GM23338 (cell line): ENCODE measurements around the gene MAGOHB. TPM values are rescaled to one million over a fixed set of nuclear protein-coding genes. Genes with fewer than 3 reads are reported as not detected.

Source experiments
- ATAC-seq: fragments of 200-7000 bp; cut with Tn5 transposase; 3 replicates; pipeline ENCODE4 v1.9.1; 2020
- DNase-seq: peaks from one replicate; pipeline ENCODE4 v3.0.0-alpha.2; 2015; ENCODE audit warnings: low spot score
- H2AFZ ChIP-seq: fragments of 200-600 bp; sonication (generic); 2 replicates; pipeline ENCODE4 v1.8.0; 2016; ENCODE audit warnings: antibody characterized with exemption, mild to moderate bottlenecking, moderate library complexity
- H3F3A ChIP-seq: fragments of 200-600 bp; sonication (generic); replicated peaks from 2 replicates; pipeline ENCODE4 v1.8.0; 2017; ENCODE audit warnings: antibody characterized with exemption, mixed run types, low read depth
- H3K27ac ChIP-seq: fragments of 200-600 bp; sonication (generic); 2 replicates; pipeline ENCODE4 v1.6.1; 2016; ENCODE audit warnings: low read depth
- H3K27me3 ChIP-seq: fragments of 200-600 bp; sonication (generic); 2 replicates; pipeline ENCODE4 v1.8.0; 2016; ENCODE audit warnings: mild to moderate bottlenecking, mixed run types, moderate library complexity; ENCODE audit not compliant: insufficient read depth
- H3K36me3 ChIP-seq: fragments of 200-600 bp; sonication (generic); 2 replicates; pipeline ENCODE4 v1.8.0; 2016; ENCODE audit warnings: mild to moderate bottlenecking; ENCODE audit not compliant: insufficient read depth
- H3K4me1 ChIP-seq: fragments of 200-600 bp; sonication (generic); 2 replicates; pipeline ENCODE4 v1.8.0; 2016; ENCODE audit warnings: mild to moderate bottlenecking, moderate library complexity; ENCODE audit not compliant: insufficient read depth
- H3K4me2 ChIP-seq: fragments of 200-600 bp; sonication (generic); 2 replicates; pipeline ENCODE4 v1.7.1; 2017; ENCODE audit warnings: mixed run types
- H3K4me3 ChIP-seq: fragments of 200-600 bp; sonication (generic); 2 replicates; pipeline ENCODE4 v1.6.1; 2016; ENCODE audit warnings: mixed run types
- H3K79me2 ChIP-seq: fragments of 200-600 bp; sonication (generic); replicated peaks from 2 replicates; pipeline ENCODE4 v1.8.0; 2017; ENCODE audit warnings: mild to moderate bottlenecking; ENCODE audit not compliant: insufficient read depth
- H3K9me2 ChIP-seq: fragments of 200-600 bp; sonication (generic); 2 replicates; pipeline ENCODE4 v1.8.0; 2017; ENCODE audit not compliant: insufficient read depth
- H4K20me1 ChIP-seq: fragments of 200-600 bp; sonication (generic); replicated peaks from 2 replicates; pipeline ENCODE4 v1.8.0; 2017; ENCODE audit warnings: mild to moderate bottlenecking; ENCODE audit not compliant: insufficient read depth
- H3K27ac Mint-ChIP-seq: 2 replicates; pipeline ENCODE4 v1.8.0; 2020; ENCODE audit warnings: inconsistent platforms, mild to moderate bottlenecking, moderate library complexity, mixed read lengths
- H3K27me3 Mint-ChIP-seq: 3 replicates; pipeline ENCODE4 v1.8.0; 2022; ENCODE audit warnings: low read depth, mild to moderate bottlenecking, moderate library complexity, mixed read lengths, inconsistent platforms; ENCODE audit not compliant: insufficient read depth, poor library complexity
- H3K36me3 Mint-ChIP-seq: 3 replicates; pipeline ENCODE4 v1.8.0; 2021; ENCODE audit warnings: low read depth, mild to moderate bottlenecking, inconsistent platforms, moderate library complexity, mixed read lengths
- H3K4me1 Mint-ChIP-seq: 3 replicates; pipeline ENCODE4 v1.8.0; 2020; ENCODE audit warnings: mild to moderate bottlenecking, inconsistent platforms, mixed read lengths
- H3K4me3 Mint-ChIP-seq: 3 replicates; pipeline ENCODE4 v1.8.0; 2021; ENCODE audit warnings: moderate library complexity, mild to moderate bottlenecking, inconsistent platforms, mixed read lengths
- H3K9me3 Mint-ChIP-seq: 3 replicates; pipeline ENCODE4 v1.8.0; 2020; ENCODE audit warnings: moderate library complexity, mild to moderate bottlenecking, inconsistent platforms, mixed read lengths
- CREB1 ChIP-seq: fragments of 250-450 bp; sonication (Bioruptor Pico); IDR thresholded peaks from 2 replicates; pipeline ENCODE4 v1.5.0; 2020; ENCODE audit warnings: low read depth, mild to moderate bottlenecking, moderate library complexity
- CTCF ChIP-seq, 2 experiments: fragments of 200-600 bp in 1 of 2; sonication (generic) in 1 of 2; conservative IDR thresholded peaks; 2 replicates each; pipeline versions ENCODE4 v1.5.1 to v1.6.1; 2016 to 2017; ENCODE audit warnings: antibody characterized with exemption in 2 of 2, low read depth in 2 of 2, mild to moderate bottlenecking in 2 of 2, moderate library complexity in 1 of 2
- EZH2 ChIP-seq: fragments of 200-600 bp; sonication (generic); IDR thresholded peaks from one replicate; pipeline ENCODE4 v1.8.0; 2017; ENCODE audit warnings: antibody characterized with exemption, mild to moderate bottlenecking, low read depth; ENCODE audit not compliant: unreplicated experiment
- EZH2phosphoT487 ChIP-seq: fragments of 200-600 bp; sonication (generic); IDR thresholded peaks from one replicate; pipeline ENCODE4 v1.8.1; 2018; ENCODE audit warnings: antibody characterized with exemption; ENCODE audit not compliant: unreplicated experiment
- JUNB ChIP-seq: IDR thresholded peaks from one replicate; pipeline ENCODE4 v1.6.1; 2016; ENCODE audit warnings: antibody characterized with exemption; ENCODE audit not compliant: unreplicated experiment
- NANOG ChIP-seq: IDR thresholded peaks from 2 replicates; pipeline ENCODE4 v1.6.1; 2016; ENCODE audit warnings: antibody characterized with exemption, borderline replicate concordance
- POLR2AphosphoS5 ChIP-seq: IDR thresholded peaks from 2 replicates; pipeline ENCODE4 v1.6.1; 2016; ENCODE audit warnings: antibody characterized with exemption, low read depth
- REST ChIP-seq: IDR thresholded peaks from one replicate; pipeline ENCODE4 v1.6.1; 2018; ENCODE audit warnings: antibody characterized with exemption; ENCODE audit not compliant: unreplicated experiment
- STAT1 ChIP-seq: IDR thresholded peaks from one replicate; pipeline ENCODE4 v1.6.1; 2016; ENCODE audit warnings: antibody characterized with exemption; ENCODE audit not compliant: unreplicated experiment
- ZNF114 ChIP-seq: fragments of 250-450 bp; sonication (Bioruptor Pico); IDR thresholded peaks from 2 replicates; pipeline ENCODE4 v1.5.0; 2020; ENCODE audit warnings: mild to moderate bottlenecking, moderate library complexity
- ZNF331 ChIP-seq: fragments of 250-450 bp; sonication (Bioruptor Pico); IDR thresholded peaks from 2 replicates; pipeline ENCODE4 v1.5.0; 2020; ENCODE audit warnings: low read depth, mild to moderate bottlenecking, moderate library complexity
- polyA plus RNA-seq: library from polyadenylated mRNA; unstranded; fragments of >200 nt; fragmentation: Nextera tagmentation; extraction: Ambion mirVana; gene quantifications from 2 replicates; pipeline ENCODE4 v1.2.1, GENCODE V29; 2016
- total RNA-seq: library from RNA; depleted of rRNA; stranded (reverse); fragments of >200 nt; shearing (Covaris generic); gene quantifications from 2 replicates; pipeline ENCODE4 v1.2.3, GENCODE V29; 2014
- TF ChIP-seq, protein P1 (sequence below): fragments of 250-450 bp; sonication (Bioruptor Pico); IDR thresholded peaks from 2 replicates; pipeline ENCODE4 v1.5.0; 2020; ENCODE audit warnings: mild to moderate bottlenecking, moderate library complexity
- TF ChIP-seq, protein P2 (sequence below): IDR thresholded peaks from 2 replicates; pipeline ENCODE4 v1.6.1; 2016; ENCODE audit warnings: antibody characterized with exemption

MAGOHB gene
- total and polyA plus RNA-seq, 2 experiments from 2014 or later, result 38.5 to 175 TPM

DNA sequence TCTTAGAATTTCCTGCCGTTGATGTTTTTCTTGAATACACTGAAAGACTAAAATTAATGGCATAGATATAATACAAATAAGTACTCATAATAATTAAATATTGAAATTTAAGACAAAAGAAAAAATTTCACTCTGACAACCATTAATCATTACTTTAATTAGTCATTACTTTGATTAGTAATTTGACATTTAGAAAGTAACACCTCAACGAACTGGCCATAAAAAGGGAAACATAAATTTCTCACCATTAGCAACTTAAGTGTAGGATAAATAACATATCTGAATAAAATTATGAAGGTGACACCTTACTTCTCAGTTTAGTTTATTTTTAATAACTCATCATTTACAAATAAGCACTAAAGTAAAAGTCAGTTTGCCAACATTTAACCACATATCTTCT lies 17.5 kb downstream of the MAGOHB start (continued):
- no peak for TF ChIP-seq NANOG
- no peak for TF ChIP-seq EZH2phosphoT487

- peaks cover 3% of the 10 kb centered on the region; the same call in 1 of the 3 replicates for H3K36me3 Mint-ChIP-seq
- no peak for TF ChIP-seq ZNF114
- no peak for TF ChIP-seq EZH2
- TF ChIP-seq, protein P1, sequence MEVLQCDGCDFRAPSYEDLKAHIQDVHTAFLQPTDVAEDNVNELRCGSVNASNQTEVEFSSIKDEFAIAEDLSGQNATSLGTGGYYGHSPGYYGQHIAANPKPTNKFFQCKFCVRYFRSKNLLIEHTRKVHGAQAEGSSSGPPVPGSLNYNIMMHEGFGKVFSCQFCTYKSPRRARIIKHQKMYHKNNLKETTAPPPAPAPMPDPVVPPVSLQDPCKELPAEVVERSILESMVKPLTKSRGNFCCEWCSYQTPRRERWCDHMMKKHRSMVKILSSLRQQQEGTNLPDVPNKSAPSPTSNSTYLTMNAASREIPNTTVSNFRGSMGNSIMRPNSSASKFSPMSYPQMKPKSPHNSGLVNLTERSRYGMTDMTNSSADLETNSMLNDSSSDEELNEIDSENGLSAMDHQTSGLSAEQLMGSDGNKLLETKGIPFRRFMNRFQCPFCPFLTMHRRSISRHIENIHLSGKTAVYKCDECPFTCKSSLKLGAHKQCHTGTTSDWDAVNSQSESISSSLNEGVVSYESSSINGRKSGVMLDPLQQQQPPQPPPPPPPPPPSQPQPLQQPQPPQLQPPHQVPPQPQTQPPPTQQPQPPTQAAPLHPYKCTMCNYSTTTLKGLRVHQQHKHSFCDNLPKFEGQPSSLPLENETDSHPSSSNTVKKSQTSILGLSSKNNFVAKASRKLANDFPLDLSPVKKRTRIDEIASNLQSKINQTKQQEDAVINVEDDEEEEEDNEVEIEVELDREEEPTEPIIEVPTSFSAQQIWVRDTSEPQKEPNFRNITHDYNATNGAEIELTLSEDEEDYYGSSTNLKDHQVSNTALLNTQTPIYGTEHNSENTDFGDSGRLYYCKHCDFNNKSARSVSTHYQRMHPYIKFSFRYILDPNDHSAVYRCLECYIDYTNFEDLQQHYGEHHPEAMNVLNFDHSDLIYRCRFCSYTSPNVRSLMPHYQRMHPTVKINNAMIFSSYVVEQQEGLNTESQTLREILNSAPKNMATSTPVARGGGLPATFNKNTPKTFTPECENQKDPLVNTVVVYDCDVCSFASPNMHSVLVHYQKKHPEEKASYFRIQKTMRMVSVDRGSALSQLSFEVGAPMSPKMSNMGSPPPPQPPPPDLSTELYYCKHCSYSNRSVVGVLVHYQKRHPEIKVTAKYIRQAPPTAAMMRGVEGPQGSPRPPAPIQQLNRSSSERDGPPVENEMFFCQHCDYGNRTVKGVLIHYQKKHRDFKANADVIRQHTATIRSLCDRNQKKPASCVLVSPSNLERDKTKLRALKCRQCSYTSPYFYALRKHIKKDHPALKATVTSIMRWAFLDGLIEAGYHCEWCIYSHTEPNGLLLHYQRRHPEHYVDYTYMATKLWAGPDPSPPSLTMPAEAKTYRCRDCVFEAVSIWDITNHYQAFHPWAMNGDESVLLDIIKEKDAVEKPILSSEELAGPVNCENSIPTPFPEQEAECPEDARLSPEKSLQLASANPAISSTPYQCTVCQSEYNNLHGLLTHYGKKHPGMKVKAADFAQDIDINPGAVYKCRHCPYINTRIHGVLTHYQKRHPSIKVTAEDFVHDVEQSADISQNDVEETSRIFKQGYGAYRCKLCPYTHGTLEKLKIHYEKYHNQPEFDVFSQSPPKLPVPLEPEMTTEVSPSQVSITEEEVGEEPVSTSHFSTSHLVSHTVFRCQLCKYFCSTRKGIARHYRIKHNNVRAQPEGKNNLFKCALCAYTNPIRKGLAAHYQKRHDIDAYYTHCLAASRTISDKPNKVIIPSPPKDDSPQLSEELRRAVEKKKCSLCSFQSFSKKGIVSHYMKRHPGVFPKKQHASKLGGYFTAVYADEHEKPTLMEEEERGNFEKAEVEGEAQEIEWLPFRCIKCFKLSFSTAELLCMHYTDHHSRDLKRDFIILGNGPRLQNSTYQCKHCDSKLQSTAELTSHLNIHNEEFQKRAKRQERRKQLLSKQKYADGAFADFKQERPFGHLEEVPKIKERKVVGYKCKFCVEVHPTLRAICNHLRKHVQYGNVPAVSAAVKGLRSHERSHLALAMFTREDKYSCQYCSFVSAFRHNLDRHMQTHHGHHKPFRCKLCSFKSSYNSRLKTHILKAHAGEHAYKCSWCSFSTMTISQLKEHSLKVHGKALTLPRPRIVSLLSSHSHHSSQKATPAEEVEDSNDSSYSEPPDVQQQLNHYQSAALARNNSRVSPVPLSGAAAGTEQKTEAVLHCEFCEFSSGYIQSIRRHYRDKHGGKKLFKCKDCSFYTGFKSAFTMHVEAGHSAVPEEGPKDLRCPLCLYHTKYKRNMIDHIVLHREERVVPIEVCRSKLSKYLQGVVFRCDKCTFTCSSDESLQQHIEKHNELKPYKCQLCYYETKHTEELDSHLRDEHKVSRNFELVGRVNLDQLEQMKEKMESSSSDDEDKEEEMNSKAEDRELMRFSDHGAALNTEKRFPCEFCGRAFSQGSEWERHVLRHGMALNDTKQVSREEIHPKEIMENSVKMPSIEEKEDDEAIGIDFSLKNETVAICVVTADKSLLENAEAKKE (CRISPR knock-in tag), result no peak
- no peak for TF ChIP-seq CTCF (conservative IDR thresholded peaks at IDR 0.05; ENCODE audit: low read depth in 2 of 2)
- no peak for TF ChIP-seq ZNF331
- no peak for TF ChIP-seq REST
- TF ChIP-seq NANOG, result no peak
- TF ChIP-seq, protein P2, sequence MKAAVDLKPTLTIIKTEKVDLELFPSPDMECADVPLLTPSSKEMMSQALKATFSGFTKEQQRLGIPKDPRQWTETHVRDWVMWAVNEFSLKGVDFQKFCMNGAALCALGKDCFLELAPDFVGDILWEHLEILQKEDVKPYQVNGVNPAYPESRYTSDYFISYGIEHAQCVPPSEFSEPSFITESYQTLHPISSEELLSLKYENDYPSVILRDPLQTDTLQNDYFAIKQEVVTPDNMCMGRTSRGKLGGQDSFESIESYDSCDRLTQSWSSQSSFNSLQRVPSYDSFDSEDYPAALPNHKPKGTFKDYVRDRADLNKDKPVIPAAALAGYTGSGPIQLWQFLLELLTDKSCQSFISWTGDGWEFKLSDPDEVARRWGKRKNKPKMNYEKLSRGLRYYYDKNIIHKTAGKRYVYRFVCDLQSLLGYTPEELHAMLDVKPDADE, result no peak
- TF ChIP-seq EZH2phosphoT487, result no peak
- no peak for TF ChIP-seq STAT1
- no peak for TF ChIP-seq POLR2AphosphoS5
- no peak for TF ChIP-seq JUNB
- no peak for TF ChIP-seq CREB1 (CRISPR knock-in tag)
- peaks cover 2% of the 10 kb centered on the region for H3K27me3 Mint-ChIP-seq
- Histone ChIP-seq H3K4me2 (no peak overlapping the region), H2AFZ (no peak overlapping the region), H3K4me3 (no peak overlapping the region), H3K27me3 (no peaks in the 10 kb centered on the region), H3K36me3 (no peaks in the 10 kb centered on the region), H3F3A (no peaks in the 10 kb centered on the region), H3K27ac (no peak overlapping the region), H3K79me2 (no peaks in the 10 kb centered on the region), H3K4me1 (no peaks in the 10 kb centered on the region), H3K9me2 (no peaks in the 10 kb centered on the region), H4K20me1 (no peaks in the 10 kb centered on the region)
- no peaks in the 10 kb centered on the region for H3K9me3 Mint-ChIP-seq
- no peak overlapping the region for H3K27ac Mint-ChIP-seq
- ATAC-seq, result no peak
- H3K4me1 Mint-ChIP-seq, result no peaks in the 10 kb centered on the region
- no peak for DNase-seq
- H3K4me3 Mint-ChIP-seq, result no peak overlapping the region
These were observed 22.4 kb downstream of the MAGOHB start for GRCh38 chr12:10590966-10591365.
